HuH-7.5 (cell line): ENCODE measurements around the gene CRIP1.
A peak's percentile ranks its signal among the peaks of the same experiment; 100 is the strongest.

Experiments used
- DNase-seq: peaks from one replicate; pipeline ENCODE4 v3.0.0; 2011; ENCODE audit warnings: low spot score

CRIP1 gene

DNA sequence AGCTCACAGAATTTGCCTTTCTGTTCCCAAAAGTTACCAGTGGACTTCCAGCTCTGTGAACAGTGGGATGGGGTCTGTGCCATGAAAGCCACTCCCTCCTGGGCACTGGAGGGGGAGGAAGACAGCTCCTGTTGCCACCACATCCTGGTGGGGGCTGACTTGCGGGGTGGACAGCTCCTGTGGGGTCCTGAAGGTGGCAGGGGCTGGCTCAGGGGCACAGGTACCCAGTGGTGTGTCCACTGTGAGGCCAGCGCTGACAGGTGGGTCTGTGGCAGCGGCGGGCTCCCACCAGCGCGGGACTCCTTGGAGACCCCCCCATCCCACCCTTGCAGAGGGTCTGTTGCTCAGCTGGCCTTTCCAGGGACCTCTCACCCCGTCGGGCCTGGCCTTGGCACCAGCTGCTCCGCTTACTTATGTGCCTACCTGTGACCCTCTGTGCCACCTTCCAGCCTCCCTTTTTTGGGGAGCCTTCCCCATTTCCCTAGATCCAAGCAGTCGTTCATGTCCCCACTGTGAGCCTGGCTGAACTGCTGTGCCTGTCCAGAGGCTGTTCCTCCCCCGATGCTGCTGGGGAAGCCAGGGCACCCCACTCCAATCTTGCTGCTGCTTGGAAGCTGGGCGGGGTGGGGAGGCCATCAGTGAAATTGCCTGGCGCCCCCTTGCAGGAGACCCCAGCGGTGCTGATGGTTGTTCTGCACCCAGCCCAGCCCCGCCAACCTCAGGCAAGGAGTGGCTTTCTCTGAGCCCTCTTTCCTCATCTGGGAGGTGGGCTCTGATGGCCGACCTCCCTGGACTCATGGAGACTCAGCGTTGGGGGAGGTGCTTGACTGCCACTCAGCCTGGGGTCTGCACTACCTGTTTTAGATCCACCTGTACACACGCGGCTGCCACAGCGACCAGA is 6.5 kb downstream of the CRIP1 start:
- DNase-seq: no peak

DNA sequence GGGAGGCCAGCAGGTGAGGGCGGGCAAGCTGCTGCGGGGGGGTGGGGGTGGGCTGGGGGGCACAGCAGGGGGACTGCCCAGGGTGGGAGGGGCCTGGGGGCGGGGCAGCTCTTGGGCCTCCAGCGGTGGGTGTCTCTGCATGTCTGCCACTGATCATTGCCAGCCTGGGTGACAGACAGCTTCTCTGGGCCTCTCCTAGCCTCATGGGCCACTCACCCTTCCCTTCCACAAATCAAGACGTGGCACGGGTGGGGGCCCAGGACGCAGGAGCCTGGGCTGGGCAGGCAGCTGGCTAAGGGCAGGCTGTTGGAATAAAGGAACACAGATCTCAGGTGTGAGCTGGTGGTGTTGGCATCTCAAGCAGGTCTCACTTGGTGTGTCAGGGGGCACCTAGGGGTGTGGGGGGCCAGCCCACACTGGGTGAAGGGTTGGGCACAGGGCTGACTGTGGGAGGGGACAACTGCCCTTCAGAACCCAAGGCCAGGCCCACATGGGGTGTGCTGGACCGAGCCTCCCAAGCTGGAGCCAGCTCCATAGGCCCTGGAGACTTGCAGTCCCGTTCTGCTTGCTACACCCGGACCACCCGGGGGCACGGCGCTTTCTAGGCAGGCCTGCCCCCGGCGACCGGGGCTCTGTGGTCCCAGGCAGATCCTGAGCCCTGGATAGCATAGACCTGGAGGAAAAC is 7.4 kb downstream of the CRIP1 start:
- DNase-seq: no peak

GRCh38 chr14:105494606-105494929 is 7.9 kb downstream of the CRIP1 start:
- no peak for DNase-seq

GRCh38 chr14:105495101-105495989 is 8.7 kb downstream of the CRIP1 start:
- no peak for DNase-seq

- no peak for DNase-seq
Measured at GRCh38 chr14:105495990-105496830, 9.5 kb downstream of the CRIP1 start.

- DNase-seq: no peak
Measured at GRCh38 chr14:105496831-105497591, 10.3 kb downstream of the CRIP1 start.

GRCh38 chr14:105497671-105498429 is 11.2 kb downstream of the CRIP1 start:
- DNase-seq: peak; percentile 25

DNA sequence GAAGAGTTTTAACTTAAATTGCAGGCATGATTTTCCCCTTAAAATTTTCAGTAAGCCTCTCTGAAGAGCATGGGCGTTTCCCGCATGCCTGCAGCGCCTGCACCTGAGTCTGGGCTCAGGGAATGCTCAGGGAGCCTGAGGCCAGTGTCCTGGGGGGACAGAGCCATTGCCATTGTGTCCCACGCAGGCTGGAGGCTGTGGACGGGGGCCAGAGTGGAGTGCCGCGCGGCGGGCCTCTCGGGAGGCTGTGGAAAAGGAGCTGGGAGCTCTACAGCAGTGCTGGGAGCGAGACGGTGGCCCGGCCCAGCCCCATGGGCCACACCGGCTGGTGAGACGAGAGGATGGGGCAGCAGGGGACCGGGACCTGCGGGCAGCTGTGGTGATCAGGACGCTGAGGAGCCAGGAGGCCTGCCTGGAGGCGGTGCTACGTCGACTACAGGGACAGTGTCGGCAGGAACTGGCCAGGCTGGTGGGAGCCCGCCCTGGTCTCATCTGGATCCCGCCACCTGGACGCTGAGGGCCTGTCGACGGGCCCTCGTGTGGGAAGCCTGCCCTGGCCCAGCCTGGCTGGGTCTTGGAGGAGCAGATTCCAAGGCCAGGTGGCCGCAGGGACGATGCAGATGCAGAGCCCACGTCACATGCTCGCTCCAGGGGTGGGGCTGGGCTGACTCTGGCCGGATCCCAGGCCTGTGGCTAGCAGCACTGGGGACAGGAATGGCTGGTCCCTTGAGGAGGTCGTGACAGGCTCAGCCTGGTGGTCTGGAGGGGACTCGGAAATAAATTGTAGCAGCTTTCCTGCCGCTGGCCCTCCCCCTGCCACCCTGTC is 12.0 kb downstream of the CRIP1 start:
- DNase-seq: no peak

DNA sequence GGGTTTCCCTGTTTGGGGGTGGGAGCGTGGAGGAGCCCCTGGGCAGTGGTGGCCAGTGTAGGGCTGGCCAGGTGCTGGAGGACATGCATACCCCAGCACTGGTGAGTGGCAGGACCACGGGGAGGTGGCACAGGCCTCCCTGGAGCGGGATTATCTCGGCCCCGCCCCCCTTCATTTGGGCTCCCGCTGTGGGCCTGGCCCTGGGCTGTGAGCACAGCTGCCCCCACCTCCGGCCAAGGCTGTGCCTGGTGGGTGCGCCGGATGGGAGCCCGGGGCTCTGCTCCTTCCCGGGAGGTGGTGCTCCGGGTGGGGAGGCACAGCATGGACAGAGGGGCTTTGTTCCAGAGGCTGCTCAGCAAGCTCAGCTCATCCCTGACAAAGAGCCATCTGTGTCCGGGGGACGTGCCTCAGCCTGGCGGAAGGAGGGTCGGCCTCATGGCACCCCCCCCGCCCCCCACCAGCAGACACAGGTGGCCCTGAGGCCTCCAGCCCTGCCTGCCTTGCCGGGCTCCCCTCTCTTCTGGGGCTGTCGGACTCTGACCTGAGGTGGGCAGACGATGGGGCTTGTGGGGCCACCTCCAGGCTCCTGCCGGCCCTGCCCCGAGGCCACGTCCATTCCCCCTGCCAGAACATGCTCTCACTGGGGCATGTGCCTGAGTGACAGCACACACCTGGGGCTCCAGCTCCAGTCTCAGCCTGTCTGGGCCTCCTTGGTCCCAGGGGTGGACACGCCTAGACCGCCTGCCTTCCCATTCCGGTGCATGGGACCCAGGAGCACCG is 12.8 kb downstream of the CRIP1 start:
- DNase-seq: peak; percentile 17

- no peak for DNase-seq
Measured at GRCh38 chr14:105500036-105500725, 13.5 kb downstream of the CRIP1 start.

DNA sequence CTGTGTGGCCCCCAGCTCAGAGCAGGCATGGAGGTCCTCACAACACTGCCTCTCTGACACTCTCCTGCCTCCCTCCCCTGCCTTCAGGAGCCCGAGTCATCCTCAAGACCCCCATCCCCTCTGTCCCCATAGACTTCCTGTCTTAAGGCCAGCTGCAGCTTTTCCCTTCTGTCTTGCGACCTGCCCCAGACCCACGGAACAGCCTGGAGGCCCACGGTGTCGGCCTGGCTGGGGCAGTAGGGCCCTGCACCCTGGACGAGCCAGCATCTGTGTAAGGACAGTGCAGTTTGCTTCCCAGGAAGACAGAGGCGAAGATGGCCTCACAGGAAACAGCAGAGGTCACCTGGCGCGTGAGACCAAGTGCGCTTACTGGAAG is 14.0 kb downstream of the CRIP1 start:
- no peak for DNase-seq

DNA sequence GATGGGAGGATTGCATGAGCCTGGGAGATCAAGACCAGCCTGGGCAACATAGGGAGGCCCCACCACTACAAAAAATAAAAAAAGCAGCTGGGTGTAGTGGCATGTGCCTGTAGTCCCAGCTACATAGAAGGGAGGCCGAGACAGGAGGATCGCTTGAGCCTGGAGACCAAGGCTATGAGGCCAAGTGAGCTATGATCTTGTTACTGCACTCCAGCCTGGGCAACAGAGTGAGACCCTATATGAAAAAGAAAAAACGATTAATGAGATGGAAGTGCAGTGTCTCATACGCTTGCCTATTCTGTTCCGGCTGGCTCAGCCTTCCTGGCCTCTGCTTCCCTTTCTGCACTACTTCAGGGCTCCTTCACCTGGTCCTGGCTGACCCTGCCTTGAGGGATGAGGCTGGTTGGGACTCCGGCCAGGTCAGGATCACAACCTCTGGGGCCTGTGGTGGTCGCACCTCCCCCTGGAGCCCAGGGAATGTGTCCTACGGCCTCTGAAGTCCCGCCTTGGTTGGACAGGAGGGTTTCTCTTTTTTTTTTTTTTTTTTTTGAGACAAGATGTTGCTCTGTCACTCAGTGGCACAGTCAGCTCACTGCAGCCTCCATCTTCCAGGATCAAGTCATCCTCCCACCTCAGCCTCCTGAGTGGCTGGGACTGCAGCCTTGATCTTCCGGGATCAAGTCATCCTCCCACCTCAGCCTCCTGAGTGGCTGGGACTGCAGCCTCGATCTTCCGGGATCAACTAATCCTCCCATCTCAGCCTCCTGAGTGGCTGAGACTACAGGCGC is 15.0 kb downstream of the CRIP1 start:
- no peak for DNase-seq

- DNase-seq: no peak
Measured at GRCh38 chr14:105502446-105503295, 16.0 kb downstream of the CRIP1 start.

GRCh38 chr14:105503296-105503640 is 16.6 kb downstream of the CRIP1 start:
- DNase-seq: no peak

DNA sequence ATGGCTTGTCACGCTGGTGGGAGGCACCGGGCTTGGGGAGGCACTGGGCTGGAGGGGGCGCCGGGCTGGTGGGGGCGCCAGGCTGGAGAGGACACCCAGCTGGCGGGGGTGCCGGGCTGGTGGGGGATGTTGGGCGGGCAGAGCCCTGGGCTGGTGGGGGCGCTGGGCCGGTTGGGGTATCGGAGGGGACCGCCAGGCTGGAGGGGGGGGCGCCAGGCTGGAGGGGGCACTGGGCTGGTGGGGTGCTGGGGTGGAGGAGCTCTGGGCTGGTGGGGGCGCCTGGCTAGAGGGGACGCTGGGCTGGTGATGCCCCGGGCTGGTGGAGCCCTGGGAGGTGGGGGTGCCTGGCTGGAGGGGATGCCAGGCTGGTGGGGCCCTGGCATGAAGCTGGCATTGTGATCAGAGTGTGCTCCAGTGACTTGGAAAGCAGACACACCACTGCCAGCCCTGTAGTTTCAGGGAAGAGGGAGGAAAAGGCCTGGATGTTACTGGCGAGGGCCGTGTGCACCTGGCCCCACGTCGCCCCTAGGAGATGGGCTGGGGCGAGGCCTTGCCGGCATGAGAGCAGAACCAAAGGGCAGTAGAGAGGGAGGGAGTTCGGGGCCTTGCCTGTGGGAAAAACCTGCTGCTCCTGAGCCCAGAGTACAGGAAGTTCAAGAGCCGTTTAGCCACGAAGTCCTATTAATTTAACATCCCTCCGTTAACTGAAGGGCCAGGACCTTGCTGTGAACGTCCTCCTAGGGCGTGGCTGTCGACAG is 17.4 kb downstream of the CRIP1 start:
- peak; percentile 7 for DNase-seq
